Endothelial cell (in vitro differentiated cells): ENCODE data around the gene SLC25A43. TPM values are rescaled to one million over a fixed set of nuclear protein-coding genes. Genes with fewer than 3 reads are reported as not detected.
A peak's percentile ranks its signal among the peaks of the same experiment; 100 is the strongest.

Source experiments
- DNase-seq: peaks from one replicate; pipeline ENCODE4 v3.0.0; 2021; ENCODE audit warnings: low spot score
- H3K27ac Mint-ChIP-seq: one replicate; pipeline ENCODE4 v1.8.0; 2021; ENCODE audit warnings: mixed read lengths, inconsistent platforms; ENCODE audit not compliant: unreplicated experiment
- H3K27me3 Mint-ChIP-seq: one replicate; pipeline ENCODE4 v1.8.0; 2021; ENCODE audit warnings: mild to moderate bottlenecking, moderate library complexity, mixed read lengths, inconsistent platforms; ENCODE audit not compliant: unreplicated experiment
- H3K36me3 Mint-ChIP-seq: one replicate; pipeline ENCODE4 v1.8.0; 2021; ENCODE audit warnings: mild to moderate bottlenecking, low read depth, mixed read lengths, inconsistent platforms; ENCODE audit not compliant: unreplicated experiment
- H3K4me1 Mint-ChIP-seq: one replicate; pipeline ENCODE4 v1.8.0; 2021; ENCODE audit warnings: mild to moderate bottlenecking, mixed read lengths, inconsistent platforms; ENCODE audit not compliant: unreplicated experiment
- H3K4me3 Mint-ChIP-seq: one replicate; pipeline ENCODE4 v1.8.0; 2021; ENCODE audit warnings: mild to moderate bottlenecking, mixed read lengths, inconsistent platforms; ENCODE audit not compliant: unreplicated experiment
- H3K9me3 Mint-ChIP-seq: one replicate; pipeline ENCODE4 v1.8.0; 2021; ENCODE audit warnings: mixed read lengths, inconsistent platforms; ENCODE audit not compliant: unreplicated experiment
- total RNA-seq: library from RNA; stranded (reverse); fragmentation: NEBNext Ultra II Directional; extraction: Animal tissue kit (Norgen Biotek cat#: 25700); gene quantifications from one replicate; pipeline ENCODE4 v1.2.1, GENCODE V29; 2021; ENCODE audit not compliant: unreplicated experiment
- TF ChIP-seq, protein P1 (sequence below): fragments of 200-600 bp; sonication (generic); IDR thresholded peaks from one replicate; pipeline ENCODE4 v1.5.0; 2021; ENCODE audit warnings: antibody characterized with exemption; ENCODE audit not compliant: unreplicated experiment

The SLC25A43 gene
- total RNA-seq, 1 donor from 2014 or later = 6.5 TPM

DNA sequence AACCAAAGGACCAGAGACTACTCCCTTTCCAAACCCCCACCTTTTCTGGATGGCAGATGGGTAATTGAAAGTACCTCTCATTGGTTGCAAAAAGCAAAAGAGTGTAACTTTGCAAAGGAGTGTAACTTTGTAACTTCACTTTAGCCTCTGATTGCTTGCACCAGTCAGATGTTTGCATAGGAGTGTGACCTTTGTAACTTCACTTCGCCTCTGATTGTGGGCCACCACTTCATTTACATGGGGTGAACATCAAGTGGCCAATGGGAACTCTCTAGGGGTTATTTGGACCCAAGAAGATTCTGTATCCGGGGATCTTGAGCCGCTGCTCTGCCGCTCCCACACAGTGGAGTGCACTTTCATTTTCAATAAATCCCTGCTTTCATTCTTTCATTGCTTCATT lies 9.9 kb upstream of the SLC25A43 start:
- no peak for DNase-seq
- Mint-ChIP-seq H3K36me3 (no peaks in the 10 kb centered on the region), H3K27ac (no peak overlapping the region), H3K4me3 (no peak overlapping the region), H3K9me3 (no peaks in the 10 kb centered on the region), H3K27me3 (peaks cover 2% of the 10 kb centered on the region), H3K4me1 (peaks cover 4% of the 10 kb centered on the region)
- TF ChIP-seq, protein P1, sequence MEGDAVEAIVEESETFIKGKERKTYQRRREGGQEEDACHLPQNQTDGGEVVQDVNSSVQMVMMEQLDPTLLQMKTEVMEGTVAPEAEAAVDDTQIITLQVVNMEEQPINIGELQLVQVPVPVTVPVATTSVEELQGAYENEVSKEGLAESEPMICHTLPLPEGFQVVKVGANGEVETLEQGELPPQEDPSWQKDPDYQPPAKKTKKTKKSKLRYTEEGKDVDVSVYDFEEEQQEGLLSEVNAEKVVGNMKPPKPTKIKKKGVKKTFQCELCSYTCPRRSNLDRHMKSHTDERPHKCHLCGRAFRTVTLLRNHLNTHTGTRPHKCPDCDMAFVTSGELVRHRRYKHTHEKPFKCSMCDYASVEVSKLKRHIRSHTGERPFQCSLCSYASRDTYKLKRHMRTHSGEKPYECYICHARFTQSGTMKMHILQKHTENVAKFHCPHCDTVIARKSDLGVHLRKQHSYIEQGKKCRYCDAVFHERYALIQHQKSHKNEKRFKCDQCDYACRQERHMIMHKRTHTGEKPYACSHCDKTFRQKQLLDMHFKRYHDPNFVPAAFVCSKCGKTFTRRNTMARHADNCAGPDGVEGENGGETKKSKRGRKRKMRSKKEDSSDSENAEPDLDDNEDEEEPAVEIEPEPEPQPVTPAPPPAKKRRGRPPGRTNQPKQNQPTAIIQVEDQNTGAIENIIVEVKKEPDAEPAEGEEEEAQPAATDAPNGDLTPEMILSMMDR = no peak

DNA sequence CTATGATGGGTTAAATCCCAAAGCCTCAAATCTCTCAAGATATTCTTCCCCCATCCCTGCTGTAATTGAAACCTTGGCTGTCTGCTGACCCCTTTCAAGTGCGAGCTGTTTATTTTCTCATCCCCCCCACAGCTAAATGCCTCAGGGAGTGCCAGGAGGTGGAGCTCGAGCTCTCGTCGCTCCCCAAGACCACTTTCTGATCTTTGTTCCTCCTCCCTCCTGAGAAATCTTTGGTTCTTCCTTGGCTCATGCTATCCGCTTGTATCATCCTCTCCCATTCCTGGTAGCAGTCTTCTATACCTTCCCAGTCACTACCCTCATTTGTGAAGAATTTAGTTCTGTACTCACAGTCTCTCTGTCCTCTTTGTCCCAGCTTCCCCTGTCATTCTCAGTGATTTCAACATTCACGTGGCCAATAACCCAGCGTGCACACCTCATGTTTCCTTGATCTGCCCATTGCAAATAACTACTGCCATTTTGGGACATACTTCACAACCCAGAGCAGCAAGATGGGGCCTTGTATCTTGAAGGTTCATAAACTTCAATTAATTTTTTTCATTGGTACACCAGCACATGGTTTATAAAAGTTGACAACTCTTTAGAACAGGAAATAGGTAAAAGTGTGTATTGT lies 9.2 kb upstream of the SLC25A43 start:
- no peak for DNase-seq

DNA sequence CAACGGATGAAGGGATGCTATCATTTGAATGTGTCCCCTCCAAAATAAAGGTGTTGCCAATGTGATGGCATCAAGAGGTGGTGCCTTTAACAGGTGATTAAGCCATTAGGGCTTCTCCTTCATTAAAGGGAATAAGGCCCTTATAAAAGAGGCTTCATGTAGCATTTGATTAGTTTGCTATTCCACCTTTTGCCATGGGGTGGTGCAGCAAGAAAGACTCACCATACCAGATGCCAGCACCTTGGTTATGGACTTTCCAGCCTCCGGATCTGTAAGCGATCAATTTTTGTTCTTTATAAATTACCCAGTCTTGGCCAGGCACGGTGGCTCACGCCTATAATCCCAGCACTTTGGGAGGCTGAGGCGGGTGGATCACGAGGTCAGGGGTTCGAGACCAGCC lies 7.9 kb upstream of the SLC25A43 start:
- DNase-seq = no peak
- Mint-ChIP-seq H3K4me3 (no peak overlapping the region), H3K9me3 (no peaks in the 10 kb centered on the region)

More for the DNA sequence above, 9.2 kb upstream of the SLC25A43 start:
- Mint-ChIP-seq H3K9me3 (no peaks in the 10 kb centered on the region), H3K4me3 (no peak overlapping the region), H3K4me1 (peaks cover 4% of the 10 kb centered on the region), H3K27ac (no peak overlapping the region), H3K36me3 (no peaks in the 10 kb centered on the region), H3K27me3 (peaks cover 2% of the 10 kb centered on the region)
- TF ChIP-seq, protein P1 = no peak

DNA sequence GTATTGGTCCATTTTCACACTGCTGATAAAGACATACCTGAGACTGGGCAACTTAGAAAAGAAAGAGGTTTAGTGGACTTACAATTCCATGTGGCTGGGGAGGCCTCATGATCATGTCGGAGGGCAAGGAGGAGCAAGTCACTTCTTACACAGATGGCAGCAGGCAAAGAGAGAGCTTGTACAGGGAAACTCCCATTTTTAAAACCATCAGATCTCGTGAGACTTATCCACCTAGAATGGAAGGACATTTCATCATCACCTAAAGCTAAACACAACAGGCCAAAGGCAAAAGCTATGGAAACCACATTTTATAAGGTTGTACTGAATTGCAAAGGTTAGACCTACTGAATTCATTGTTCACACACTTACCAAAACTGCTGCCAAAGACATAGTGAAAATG lies 6.0 kb upstream of the SLC25A43 start:
- no peak overlapping the region for H3K27ac Mint-ChIP-seq
- DNase-seq = no peak
- H3K9me3 Mint-ChIP-seq = no peaks in the 10 kb centered on the region
- no peaks in the 10 kb centered on the region for H3K36me3 Mint-ChIP-seq
- H3K4me3 Mint-ChIP-seq = no peak overlapping the region
- H3K4me1 Mint-ChIP-seq = peaks cover 7% of the 10 kb centered on the region
- TF ChIP-seq, protein P1 = no peak
- H3K27me3 Mint-ChIP-seq = no peaks in the 10 kb centered on the region

More for the DNA sequence above, 7.9 kb upstream of the SLC25A43 start:
- no peaks in the 10 kb centered on the region for H3K27me3 Mint-ChIP-seq
- no peak overlapping the region for H3K27ac Mint-ChIP-seq
- no peaks in the 10 kb centered on the region for H3K36me3 Mint-ChIP-seq
- TF ChIP-seq, protein P1 = no peak
- H3K4me1 Mint-ChIP-seq = peaks cover 4% of the 10 kb centered on the region

DNA sequence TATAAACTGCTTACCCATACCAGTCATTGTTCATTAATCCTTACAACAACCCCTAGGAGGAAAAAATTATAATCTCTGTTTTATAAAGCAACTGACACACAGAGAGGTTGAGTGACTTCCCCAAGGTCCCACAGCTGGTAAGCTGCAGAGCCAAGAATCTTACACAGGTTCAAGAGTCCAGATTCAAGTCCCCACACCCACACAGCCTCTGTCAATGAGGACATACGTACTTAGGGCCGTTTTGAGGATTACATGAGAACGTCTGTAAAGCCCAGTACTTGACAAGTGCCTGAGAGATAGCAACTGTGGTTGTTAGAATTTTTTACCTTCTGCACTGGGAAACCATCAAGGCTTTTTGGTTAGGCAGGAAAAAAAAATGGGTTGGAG lies 556 bp upstream of the SLC25A43 start:
- H3K27ac Mint-ChIP-seq = no peak overlapping the region
- TF ChIP-seq, protein P1 = no peak

More for the DNA sequence above, 556 bp upstream of the SLC25A43 start:
- H3K27me3 Mint-ChIP-seq = no peaks in the 10 kb centered on the region
- no peak for DNase-seq
- peak overlapping the region; percentile 89 for H3K4me3 Mint-ChIP-seq
- H3K9me3 Mint-ChIP-seq = no peaks in the 10 kb centered on the region
- peaks cover 3% of the 10 kb centered on the region for H3K4me1 Mint-ChIP-seq
- H3K36me3 Mint-ChIP-seq = no peaks in the 10 kb centered on the region
